NB4 (cell line): ENCODE measurements around the gene LRRFIP2.

Experiments used
- POLR2A ChIP-seq: IDR thresholded peaks from 2 replicates; pipeline ENCODE4 v1.6.1; 2011; ENCODE audit warnings: mild to moderate bottlenecking; ENCODE audit not compliant: insufficient read length; ENCODE audit errors: extremely low read depth
- TF ChIP-seq, protein P1 (sequence below): IDR thresholded peaks from one replicate; pipeline ENCODE4 v1.5.1; 2012; ENCODE audit warnings: low read depth, low read length

DNA sequence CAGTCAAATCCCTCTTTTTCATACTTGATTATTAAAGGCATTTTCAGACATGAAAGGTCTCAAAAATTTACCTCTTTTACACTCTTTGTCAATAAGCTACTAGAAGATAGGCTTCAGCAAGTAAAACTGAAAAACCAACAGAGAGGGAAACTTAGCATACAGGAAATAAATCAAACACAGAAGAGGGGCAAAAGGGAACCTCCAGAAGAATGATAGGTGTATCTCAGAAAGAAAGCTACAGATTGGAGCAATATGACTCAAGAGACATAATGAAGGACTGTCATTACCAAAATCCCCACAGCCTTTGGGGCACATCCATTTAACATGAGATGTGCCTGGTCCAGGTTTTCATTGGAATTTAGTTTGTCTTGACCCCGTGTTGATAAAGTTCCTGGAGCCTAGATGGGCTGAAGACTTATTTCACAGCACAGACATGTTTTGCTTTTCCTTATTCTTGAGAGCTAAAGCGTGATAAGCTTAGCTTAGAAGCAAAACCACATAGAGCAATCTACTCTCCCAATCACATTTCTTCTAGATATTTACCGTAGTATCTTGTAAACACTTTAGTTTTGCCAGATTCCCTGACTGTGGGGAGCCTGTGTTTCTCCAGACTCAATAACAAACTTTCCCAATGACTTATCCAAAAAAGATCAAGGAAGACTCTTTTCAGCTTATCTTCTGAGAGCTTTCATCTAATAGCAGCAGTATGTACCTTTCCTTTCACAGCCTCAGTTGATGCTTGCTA lies 11.7 kb downstream of the LRRFIP2 start:
- TF ChIP-seq, protein P1, sequence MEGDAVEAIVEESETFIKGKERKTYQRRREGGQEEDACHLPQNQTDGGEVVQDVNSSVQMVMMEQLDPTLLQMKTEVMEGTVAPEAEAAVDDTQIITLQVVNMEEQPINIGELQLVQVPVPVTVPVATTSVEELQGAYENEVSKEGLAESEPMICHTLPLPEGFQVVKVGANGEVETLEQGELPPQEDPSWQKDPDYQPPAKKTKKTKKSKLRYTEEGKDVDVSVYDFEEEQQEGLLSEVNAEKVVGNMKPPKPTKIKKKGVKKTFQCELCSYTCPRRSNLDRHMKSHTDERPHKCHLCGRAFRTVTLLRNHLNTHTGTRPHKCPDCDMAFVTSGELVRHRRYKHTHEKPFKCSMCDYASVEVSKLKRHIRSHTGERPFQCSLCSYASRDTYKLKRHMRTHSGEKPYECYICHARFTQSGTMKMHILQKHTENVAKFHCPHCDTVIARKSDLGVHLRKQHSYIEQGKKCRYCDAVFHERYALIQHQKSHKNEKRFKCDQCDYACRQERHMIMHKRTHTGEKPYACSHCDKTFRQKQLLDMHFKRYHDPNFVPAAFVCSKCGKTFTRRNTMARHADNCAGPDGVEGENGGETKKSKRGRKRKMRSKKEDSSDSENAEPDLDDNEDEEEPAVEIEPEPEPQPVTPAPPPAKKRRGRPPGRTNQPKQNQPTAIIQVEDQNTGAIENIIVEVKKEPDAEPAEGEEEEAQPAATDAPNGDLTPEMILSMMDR, result no peak
- TF ChIP-seq POLR2A, result no peak
